Nephron progenitor cell (in vitro differentiated cells): ENCODE results near the gene ZBTB49.

Source experiments
- DNase-seq: peaks from one replicate; pipeline ENCODE4 v3.0.0; 2021
- H3K27ac Mint-ChIP-seq: 2 replicates; pipeline ENCODE4 v1.8.0; 2021; ENCODE audit warnings: mild to moderate bottlenecking, moderate library complexity, mixed read lengths
- H3K27me3 Mint-ChIP-seq: 2 replicates; pipeline ENCODE4 v1.8.0; 2021; ENCODE audit warnings: mild to moderate bottlenecking, low read depth, mixed read lengths; ENCODE audit not compliant: poor library complexity
- H3K36me3 Mint-ChIP-seq: 2 replicates; pipeline ENCODE4 v1.8.0; 2021; ENCODE audit warnings: low read depth, mixed read lengths
- H3K4me1 Mint-ChIP-seq: 2 replicates; pipeline ENCODE4 v1.8.0; 2021; ENCODE audit warnings: mixed read lengths
- H3K4me3 Mint-ChIP-seq: 2 replicates; pipeline ENCODE4 v1.8.0; 2021; ENCODE audit warnings: mild to moderate bottlenecking, moderate library complexity, mixed read lengths
- H3K9me3 Mint-ChIP-seq: 2 replicates; pipeline ENCODE4 v1.8.0; 2021; ENCODE audit warnings: mild to moderate bottlenecking, moderate library complexity, mixed read lengths
- TF ChIP-seq, protein P1 (sequence below): fragments of 200-600 bp; sonication (generic); IDR thresholded peaks from 2 replicates; pipeline ENCODE4 v1.5.0; 2021; ENCODE audit warnings: antibody characterized with exemption

The ZBTB49 gene

DNA sequence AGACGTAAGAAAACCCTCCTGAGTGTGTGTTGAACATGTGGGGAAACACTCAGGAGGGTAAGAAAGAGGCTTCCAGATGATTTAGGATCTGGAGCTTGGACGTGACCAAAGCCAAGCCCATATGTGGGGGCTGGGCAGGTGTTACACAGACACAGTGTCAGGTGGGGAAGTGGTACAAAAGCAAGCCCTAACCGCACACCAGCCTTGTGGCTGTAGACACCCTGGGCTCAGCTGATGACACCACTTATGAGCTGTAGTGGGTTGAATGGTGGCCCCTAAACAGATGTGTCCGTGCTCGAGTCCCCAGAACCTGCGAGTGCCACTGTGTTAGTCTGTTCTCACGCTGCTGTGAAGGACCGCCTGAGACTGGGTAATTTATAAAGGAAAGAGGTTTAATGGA is 71.8 kb downstream of the ZBTB49 start:
- H3K27ac Mint-ChIP-seq = no peak overlapping the region
- H3K4me3 Mint-ChIP-seq = no peak overlapping the region
- peaks cover 27% of the 10 kb centered on the region for H3K9me3 Mint-ChIP-seq
- H3K4me1 Mint-ChIP-seq = peaks cover 56% of the 10 kb centered on the region
- DNase-seq = no peak
- peaks cover 12% of the 10 kb centered on the region for H3K27me3 Mint-ChIP-seq
- no peaks in the 10 kb centered on the region for H3K36me3 Mint-ChIP-seq
- TF ChIP-seq, protein P1, sequence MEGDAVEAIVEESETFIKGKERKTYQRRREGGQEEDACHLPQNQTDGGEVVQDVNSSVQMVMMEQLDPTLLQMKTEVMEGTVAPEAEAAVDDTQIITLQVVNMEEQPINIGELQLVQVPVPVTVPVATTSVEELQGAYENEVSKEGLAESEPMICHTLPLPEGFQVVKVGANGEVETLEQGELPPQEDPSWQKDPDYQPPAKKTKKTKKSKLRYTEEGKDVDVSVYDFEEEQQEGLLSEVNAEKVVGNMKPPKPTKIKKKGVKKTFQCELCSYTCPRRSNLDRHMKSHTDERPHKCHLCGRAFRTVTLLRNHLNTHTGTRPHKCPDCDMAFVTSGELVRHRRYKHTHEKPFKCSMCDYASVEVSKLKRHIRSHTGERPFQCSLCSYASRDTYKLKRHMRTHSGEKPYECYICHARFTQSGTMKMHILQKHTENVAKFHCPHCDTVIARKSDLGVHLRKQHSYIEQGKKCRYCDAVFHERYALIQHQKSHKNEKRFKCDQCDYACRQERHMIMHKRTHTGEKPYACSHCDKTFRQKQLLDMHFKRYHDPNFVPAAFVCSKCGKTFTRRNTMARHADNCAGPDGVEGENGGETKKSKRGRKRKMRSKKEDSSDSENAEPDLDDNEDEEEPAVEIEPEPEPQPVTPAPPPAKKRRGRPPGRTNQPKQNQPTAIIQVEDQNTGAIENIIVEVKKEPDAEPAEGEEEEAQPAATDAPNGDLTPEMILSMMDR = no peak

- Mint-ChIP-seq H3K4me3 (no peak overlapping the region), H3K9me3 (peaks cover 29% of the 10 kb centered on the region), H3K27ac (no peak overlapping the region), H3K4me1 (peaks cover 45% of the 10 kb centered on the region), H3K36me3 (no peaks in the 10 kb centered on the region), H3K27me3 (peaks cover 9% of the 10 kb centered on the region)
- DNase-seq = no peak
- TF ChIP-seq, protein P1 = no peak
These were observed 73.1 kb downstream of the ZBTB49 start for GRCh38 chr4:4362991-4363697.

GRCh38 chr4:4364061-4364460 is 74.0 kb downstream of the ZBTB49 start:
- Mint-ChIP-seq H3K4me1 (peaks cover 36% of the 10 kb centered on the region), H3K4me3 (no peak overlapping the region), H3K36me3 (no peaks in the 10 kb centered on the region), H3K27me3 (peaks cover 17% of the 10 kb centered on the region), H3K9me3 (peaks cover 29% of the 10 kb centered on the region), H3K27ac (no peak overlapping the region)
- no peak for DNase-seq
- TF ChIP-seq, protein P1 = no peak

- Mint-ChIP-seq H3K4me3 (no peak overlapping the region), H3K36me3 (no peaks in the 10 kb centered on the region), H3K9me3 (peaks cover 29% of the 10 kb centered on the region), H3K27ac (no peak overlapping the region), H3K4me1 (peaks cover 33% of the 10 kb centered on the region), H3K27me3 (peaks cover 17% of the 10 kb centered on the region)
- TF ChIP-seq, protein P1 = no peak
- no peak for DNase-seq
These were observed 74.6 kb downstream of the ZBTB49 start for GRCh38 chr4:4364486-4365208.

DNA sequence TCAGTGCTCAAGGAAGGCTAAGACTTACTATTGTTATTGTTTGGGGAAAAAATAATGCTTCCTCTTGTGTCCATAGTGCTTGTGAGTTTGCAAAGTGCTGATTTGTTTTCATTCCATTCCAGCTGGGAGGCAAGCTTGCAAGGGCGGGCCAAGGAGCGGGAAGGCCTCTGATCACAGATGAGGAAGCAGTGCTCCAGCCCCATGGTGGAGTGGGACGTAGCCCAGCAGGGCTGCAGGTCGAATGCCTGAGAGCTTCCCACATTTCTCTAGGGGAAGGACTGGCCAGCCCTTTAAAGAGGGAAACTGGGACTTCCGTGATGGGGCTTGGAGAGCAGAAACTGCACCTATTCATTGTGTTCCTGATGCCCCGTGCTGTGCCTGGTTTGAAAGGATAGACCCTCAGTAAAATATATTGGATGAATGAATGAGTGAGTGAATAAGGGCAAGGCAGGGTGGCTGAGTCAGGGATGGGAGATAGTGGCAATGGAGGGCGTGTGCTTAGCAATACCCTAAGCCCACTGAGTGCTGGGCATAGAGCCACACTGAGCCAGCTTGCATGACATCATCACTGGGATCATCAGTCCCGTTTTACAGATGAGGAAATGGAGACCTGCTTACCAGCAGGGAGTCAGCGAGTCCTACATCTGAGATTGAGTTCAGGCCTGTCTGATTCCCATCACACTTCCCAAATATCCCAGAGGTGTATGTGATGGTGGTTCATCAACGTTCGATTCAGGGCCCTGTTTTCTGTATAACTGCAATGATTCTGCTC is 78.9 kb downstream of the ZBTB49 start:
- Mint-ChIP-seq H3K36me3 (no peaks in the 10 kb centered on the region), H3K27me3 (peaks cover 35% of the 10 kb centered on the region), H3K4me3 (no peak overlapping the region), H3K27ac (no peak overlapping the region), H3K9me3 (peaks cover 19% of the 10 kb centered on the region), H3K4me1 (peaks cover 3% of the 10 kb centered on the region)
- TF ChIP-seq, protein P1 = no peak
- DNase-seq = no peak
